ENCODE data around the gene RAB2B.

Gene RAB2B

GRCh38 chr14:21494902-21495762 lies 18.4 kb upstream of the RAB2B start:
- no peak for TF ChIP-seq REST (IDR thresholded peaks at IDR 0.05; ENCODE audit: low read depth)
- no peak for TF ChIP-seq TEAD4 (IDR thresholded peaks at IDR 0.05)
- TF ChIP-seq CREB1 (IDR thresholded peaks at IDR 0.05; ENCODE audit: low read depth) = no peak
- TF ChIP-seq ZBTB7A (IDR thresholded peaks at IDR 0.05; ENCODE audit: low read depth) = no peak
- no peak for TF ChIP-seq EP300 (IDR thresholded peaks at IDR 0.05; ENCODE audit: borderline replicate concordance)
- no peak for TF ChIP-seq CEBPB (IDR thresholded peaks at IDR 0.05)
- TF ChIP-seq RAD21 (IDR thresholded peaks at IDR 0.05; ENCODE audit: low read depth) = no peak
- TF ChIP-seq NFIC (IDR thresholded peaks at IDR 0.05) = no peak
- no peak for TF ChIP-seq EGR1 (IDR thresholded peaks at IDR 0.05)
- no peak for TF ChIP-seq TCF12 (IDR thresholded peaks at IDR 0.05; ENCODE audit: low read depth)
- no peak for TF ChIP-seq FOXM1 (IDR thresholded peaks at IDR 0.05; ENCODE audit: borderline replicate concordance, low read depth)
- no peak for TF ChIP-seq USF1 (IDR thresholded peaks at IDR 0.05)
- no peak for TF ChIP-seq YY1 (IDR thresholded peaks at IDR 0.05; ENCODE audit: low read depth)
- no peak for TF ChIP-seq MAX (IDR thresholded peaks at IDR 0.05)
- no peak for TF ChIP-seq TAF1 (IDR thresholded peaks at IDR 0.05; ENCODE audit: low read depth)

GRCh38 chr14:21486640-21487087 lies 9.9 kb upstream of the RAB2B start:
- TF ChIP-seq EP300 (IDR thresholded peaks at IDR 0.05; ENCODE audit: borderline replicate concordance) = no peak
- no peak for TF ChIP-seq TAF1 (IDR thresholded peaks at IDR 0.05; ENCODE audit: low read depth)
- TF ChIP-seq TEAD4 (IDR thresholded peaks at IDR 0.05) = no peak
- no peak for TF ChIP-seq EGR1 (IDR thresholded peaks at IDR 0.05)

GRCh38 chr14:21476523-21476924 lies 235 bp downstream of the RAB2B start:
- TF ChIP-seq TCF12 (IDR thresholded peaks at IDR 0.05; ENCODE audit: low read depth) (no peak), EGR1 (IDR thresholded peaks at IDR 0.05) (no peak), USF1 (IDR thresholded peaks at IDR 0.05) (no peak), EP300 (IDR thresholded peaks at IDR 0.05; ENCODE audit: borderline replicate concordance) (no peak; the same call in 1 of the 2 replicates), MAX (IDR thresholded peaks at IDR 0.05) (peak; percentile 14; the same call in 1 of the 2 replicates), CEBPB (IDR thresholded peaks at IDR 0.05) (no peak)

GRCh38 chr14:21475767-21476522 lies 814 bp downstream of the RAB2B start:
- TF ChIP-seq CEBPB (IDR thresholded peaks at IDR 0.05) = no peak
- 0 out of 2 replicates have a peak, but pooled peaks have one; percentile 21 for TF ChIP-seq EP300 (IDR thresholded peaks at IDR 0.05; ENCODE audit: borderline replicate concordance)
- TF ChIP-seq EGR1 (IDR thresholded peaks at IDR 0.05) = no peak

- TF ChIP-seq FOXM1 (IDR thresholded peaks at IDR 0.05; ENCODE audit: borderline replicate concordance, low read depth) = no peak
- TF ChIP-seq NFIC (IDR thresholded peaks at IDR 0.05) = no peak
- no peak for TF ChIP-seq ZBTB7A (IDR thresholded peaks at IDR 0.05; ENCODE audit: low read depth)
- TF ChIP-seq EP300 (IDR thresholded peaks at IDR 0.05; ENCODE audit: borderline replicate concordance) = no peak
- no peak for TF ChIP-seq EGR1 (IDR thresholded peaks at IDR 0.05)
- TF ChIP-seq USF1 (IDR thresholded peaks at IDR 0.05) = no peak
- no peak for TF ChIP-seq TEAD4 (IDR thresholded peaks at IDR 0.05)
- no peak for TF ChIP-seq TCF12 (IDR thresholded peaks at IDR 0.05; ENCODE audit: low read depth)
- TF ChIP-seq CREB1 (IDR thresholded peaks at IDR 0.05; ENCODE audit: low read depth) = no peak
- TF ChIP-seq CEBPB (IDR thresholded peaks at IDR 0.05) = no peak
- TF ChIP-seq REST (IDR thresholded peaks at IDR 0.05; ENCODE audit: low read depth) = no peak
- TF ChIP-seq YY1 (IDR thresholded peaks at IDR 0.05; ENCODE audit: low read depth) = no peak
- no peak for TF ChIP-seq RAD21 (IDR thresholded peaks at IDR 0.05; ENCODE audit: low read depth)
- no peak for TF ChIP-seq TAF1 (IDR thresholded peaks at IDR 0.05; ENCODE audit: low read depth)
- no peak for TF ChIP-seq MAX (IDR thresholded peaks at IDR 0.05)
Measured at GRCh38 chr14:21467616-21468015, 9.1 kb downstream of the RAB2B start.

All from Ishikawa (cell line).